ENCODE results near the gene C2orf68. TPM values are rescaled to one million over a fixed set of nuclear protein-coding genes. Genes with fewer than 3 reads are reported as not detected.

The C2orf68 gene
- total RNA-seq, 2 experiments from 2014 or later: 31.0 to 31.2 TPM

- Mint-ChIP-seq H3K4me3 (no peak overlapping the region), H3K9me3 (no peaks in the 10 kb centered on the region), H3K27ac (no peak overlapping the region), H3K27me3 (no peaks in the 10 kb centered on the region), H3K36me3 (ENCODE audit: low read depth) (peaks cover 10% of the 10 kb centered on the region), H3K4me1 (ENCODE audit: low read depth) (peaks cover 41% of the 10 kb centered on the region)
- CTCF ChIA-PET: no interaction called here
- DNase-seq (no peak), ATAC-seq (ENCODE audit: poor library complexity) (no peak)
- H3K9me3 ChIP-seq (ENCODE audit: control insufficient read depth in 1 of 2, insufficient read depth in 1 of 2, low read length in 2 of 2): no peaks in the 10 kb centered on the region
- intact Hi-C loops (cut with DNase I, micrococcal nuclease): loop anchor here in 1 of 2 experiments (10.0 kb wide), 1 partner anchor 514 kb away; the partner anchor contains the start of genes POLR1A and PTCD3
- no peak overlapping the region for H3K4me3 ChIP-seq (ENCODE audit: low read length)
- H3K4me1 ChIP-seq (ENCODE audit: insufficient read depth, low read length): peaks cover 38% of the 10 kb centered on the region
- no peaks in the 10 kb centered on the region for H3K27me3 ChIP-seq (ENCODE audit: control insufficient read depth in 1 of 2, insufficient read depth in 2 of 2, low read length in 2 of 2)
- POLR2A ChIA-PET: interaction anchor here (1.7 kb wide), 1 partner anchor 30 kb away, joined by 4 read pairs; the partner anchor contains the start of gene GGCX
- H3K36me3 ChIP-seq (ENCODE audit: insufficient read depth, low read length): no peaks in the 10 kb centered on the region
- TF ChIP-seq CTCF (IDR thresholded peaks at IDR 0.05): no peak
- no peak overlapping the region for H3K27ac ChIP-seq (ENCODE audit: low read depth in 1 of 2, low read length in 2 of 2)
Measured at GRCh38 chr2:85590950-85591349, 20.9 kb downstream of the C2orf68 start.

GRCh38 chr2:85589982-85590791, 21.7 kb downstream of the C2orf68 start:
- Mint-ChIP-seq H3K36me3 (ENCODE audit: low read depth) (peaks cover 2% of the 10 kb centered on the region), H3K27ac (no peak overlapping the region), H3K4me3 (no peak overlapping the region), H3K4me1 (ENCODE audit: low read depth) (peaks cover 41% of the 10 kb centered on the region), H3K27me3 (no peaks in the 10 kb centered on the region), H3K9me3 (no peaks in the 10 kb centered on the region)
- DNase-seq: no peak
- peaks cover 42% of the 10 kb centered on the region for H3K4me1 ChIP-seq (ENCODE audit: insufficient read depth, low read length)
- H3K27me3 ChIP-seq (ENCODE audit: control insufficient read depth in 1 of 2, insufficient read depth in 2 of 2, low read length in 2 of 2): no peaks in the 10 kb centered on the region
- ATAC-seq (ENCODE audit: poor library complexity): no peak
- no peak overlapping the region for H3K4me3 ChIP-seq (ENCODE audit: low read length)
- ChIA-PET CTCF (no interaction called here), POLR2A (interaction anchor here (0.7 to 1.7 kb wide), 2 partner anchors 11 to 29 kb away, joined by 3 to 4 read pairs; partner anchors contain the start of gene GGCX)
- H3K9me3 ChIP-seq (ENCODE audit: control insufficient read depth in 1 of 2, insufficient read depth in 1 of 2, low read length in 2 of 2): no peaks in the 10 kb centered on the region
- no peak for TF ChIP-seq CTCF (IDR thresholded peaks at IDR 0.05)
- H3K27ac ChIP-seq (ENCODE audit: low read depth in 1 of 2, low read length in 2 of 2): no peak overlapping the region
- intact Hi-C loops (cut with DNase I, micrococcal nuclease): loop anchor here in 1 of 2 experiments (10.0 kb wide), 1 partner anchor 515 kb away; the partner anchor contains the start of genes POLR1A and PTCD3
- no peaks in the 10 kb centered on the region for H3K36me3 ChIP-seq (ENCODE audit: insufficient read depth, low read length)

- no peak overlapping the region for H3K4me3 ChIP-seq (ENCODE audit: low read length)
- intact Hi-C loops (cut with DNase I, micrococcal nuclease): no loop called here
- no peaks in the 10 kb centered on the region for H3K27me3 ChIP-seq (ENCODE audit: control insufficient read depth in 1 of 2, insufficient read depth in 2 of 2, low read length in 2 of 2)
- ATAC-seq (ENCODE audit: poor library complexity) (no peak), DNase-seq (no peak)
- no peaks in the 10 kb centered on the region for H3K27me3 Mint-ChIP-seq
- no peaks in the 10 kb centered on the region for H3K36me3 Mint-ChIP-seq (ENCODE audit: low read depth)
- H3K27ac Mint-ChIP-seq: no peak overlapping the region
- no peaks in the 10 kb centered on the region for H3K9me3 Mint-ChIP-seq
- peaks cover 40% of the 10 kb centered on the region for H3K4me1 ChIP-seq (ENCODE audit: insufficient read depth, low read length)
- peaks cover 37% of the 10 kb centered on the region for H3K4me1 Mint-ChIP-seq (ENCODE audit: low read depth)
- CTCF ChIA-PET: interaction anchor here (1.4 kb wide), 1 partner anchor 24 kb away, joined by 3 read pairs; no protein-coding TSS in a partner anchor
- H3K36me3 ChIP-seq (ENCODE audit: insufficient read depth, low read length): no peaks in the 10 kb centered on the region
- H3K9me3 ChIP-seq (ENCODE audit: control insufficient read depth in 1 of 2, insufficient read depth in 1 of 2, low read length in 2 of 2): no peaks in the 10 kb centered on the region
- POLR2A ChIA-PET: no interaction called here
- no peak overlapping the region for H3K27ac ChIP-seq (ENCODE audit: low read depth in 1 of 2, low read length in 2 of 2)
- H3K4me3 Mint-ChIP-seq: no peak overlapping the region
- no peak for TF ChIP-seq CTCF (IDR thresholded peaks at IDR 0.05)
Measured at GRCh38 chr2:85589181-85589580, 22.7 kb downstream of the C2orf68 start.

All from CD4-positive, alpha-beta T cell (primary cell).